ENCODE measurements around the gene LRRC55. TPM values are rescaled to one million over a fixed set of nuclear protein-coding genes. Genes with fewer than 3 reads are reported as not detected.

The LRRC55 gene
- polyA plus RNA-seq, 1 of the 3 experiments (the other 2 are of a cell fraction) = not detected

DNA sequence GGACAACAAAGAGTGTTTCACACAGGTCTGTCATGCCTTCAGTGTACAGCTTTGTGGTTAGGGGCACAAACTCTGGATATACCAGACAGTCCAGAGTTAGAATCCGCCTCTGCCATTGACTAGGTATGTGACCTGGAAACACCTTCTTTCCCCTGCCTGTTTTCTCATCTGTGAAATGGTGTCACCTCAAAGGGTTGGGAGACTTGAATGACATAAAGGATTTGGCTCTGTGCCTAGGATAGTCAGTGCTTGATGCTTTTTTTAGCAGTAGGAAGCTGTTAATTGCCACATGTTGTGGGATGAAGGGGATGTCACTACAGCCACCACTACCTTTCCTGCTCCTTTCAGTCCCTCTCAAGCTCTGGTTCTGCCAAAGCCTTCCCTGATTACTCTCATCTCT, 17.4 kb upstream of the LRRC55 start:
- 50% methylated on average over 1 of the region's 1 CpG for WGBS (ENCODE audit: low lambda C conversion rate)
- no peaks in the 10 kb centered on the region for H4K20me1 ChIP-seq (ENCODE audit: insufficient read depth)
- POLR2A ChIA-PET = no interaction called here
- H3K9ac ChIP-seq = no peak overlapping the region
- CTCF ChIA-PET = interaction anchor here (1.2 to 1.3 kb wide), 3 partner anchors 9 to 85 kb away, joined by 3 to 5 read pairs (median 3); no protein-coding TSS in a partner anchor
- H3K27me3 ChIP-seq (ENCODE audit: insufficient read depth) = no peaks in the 10 kb centered on the region
- no peaks in the 10 kb centered on the region for H3F3A ChIP-seq (replicated peaks; ENCODE audit: insufficient read depth)
- no peaks in the 10 kb centered on the region for H3K9me3 ChIP-seq
- no peaks in the 10 kb centered on the region for H3K79me2 ChIP-seq (ENCODE audit: insufficient read depth)
- no peak overlapping the region for H3K4me2 ChIP-seq
- TF ChIP-seq USF2 (IDR thresholded peaks at IDR 0.05; ENCODE audit: borderline replicate concordance, low read depth, low read length) (no peak), RCOR1 (IDR thresholded peaks at IDR 0.05; ENCODE audit: low read length) (no peak), RXRA (IDR thresholded peaks at IDR 0.05; ENCODE audit: borderline replicate concordance, low read depth) (no peak), GABPA (IDR thresholded peaks at IDR 0.05; ENCODE audit: low read depth) (no peak), MEF2A (IDR thresholded peaks at IDR 0.05; ENCODE audit: borderline replicate concordance, low read depth) (no peak), RAD21 (IDR thresholded peaks at IDR 0.05; ENCODE audit: low read length) (no peak), GATA2 (CRISPR knock-in tag; IDR thresholded peaks at IDR 0.05) (no peak), FOXM1 (IDR thresholded peaks at IDR 0.05; ENCODE audit: low read depth) (no peak), USF1 (IDR thresholded peaks at IDR 0.05; ENCODE audit: borderline replicate concordance, low read depth) (no peak), ZBTB33 (IDR thresholded peaks at IDR 0.05; ENCODE audit: borderline replicate concordance, low read depth) (no peak), REST (IDR thresholded peaks at IDR 0.05; ENCODE audit: low read depth, low read length) (no peak), JUND (IDR thresholded peaks at IDR 0.05) (no peak), TEAD4 (IDR thresholded peaks at IDR 0.05; ENCODE audit: borderline replicate concordance, insufficient read depth) (no peak), EZH2phosphoT487 (IDR thresholded peaks at IDR 0.05; ENCODE audit: borderline replicate concordance, low read depth) (no peak), YY1 (IDR thresholded peaks at IDR 0.05; ENCODE audit: low read depth) (no peak)
- TF ChIP-seq, protein P1, sequence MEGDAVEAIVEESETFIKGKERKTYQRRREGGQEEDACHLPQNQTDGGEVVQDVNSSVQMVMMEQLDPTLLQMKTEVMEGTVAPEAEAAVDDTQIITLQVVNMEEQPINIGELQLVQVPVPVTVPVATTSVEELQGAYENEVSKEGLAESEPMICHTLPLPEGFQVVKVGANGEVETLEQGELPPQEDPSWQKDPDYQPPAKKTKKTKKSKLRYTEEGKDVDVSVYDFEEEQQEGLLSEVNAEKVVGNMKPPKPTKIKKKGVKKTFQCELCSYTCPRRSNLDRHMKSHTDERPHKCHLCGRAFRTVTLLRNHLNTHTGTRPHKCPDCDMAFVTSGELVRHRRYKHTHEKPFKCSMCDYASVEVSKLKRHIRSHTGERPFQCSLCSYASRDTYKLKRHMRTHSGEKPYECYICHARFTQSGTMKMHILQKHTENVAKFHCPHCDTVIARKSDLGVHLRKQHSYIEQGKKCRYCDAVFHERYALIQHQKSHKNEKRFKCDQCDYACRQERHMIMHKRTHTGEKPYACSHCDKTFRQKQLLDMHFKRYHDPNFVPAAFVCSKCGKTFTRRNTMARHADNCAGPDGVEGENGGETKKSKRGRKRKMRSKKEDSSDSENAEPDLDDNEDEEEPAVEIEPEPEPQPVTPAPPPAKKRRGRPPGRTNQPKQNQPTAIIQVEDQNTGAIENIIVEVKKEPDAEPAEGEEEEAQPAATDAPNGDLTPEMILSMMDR (IDR thresholded peaks at IDR 0.05) = no peak
- TF ChIP-seq, protein P2, sequence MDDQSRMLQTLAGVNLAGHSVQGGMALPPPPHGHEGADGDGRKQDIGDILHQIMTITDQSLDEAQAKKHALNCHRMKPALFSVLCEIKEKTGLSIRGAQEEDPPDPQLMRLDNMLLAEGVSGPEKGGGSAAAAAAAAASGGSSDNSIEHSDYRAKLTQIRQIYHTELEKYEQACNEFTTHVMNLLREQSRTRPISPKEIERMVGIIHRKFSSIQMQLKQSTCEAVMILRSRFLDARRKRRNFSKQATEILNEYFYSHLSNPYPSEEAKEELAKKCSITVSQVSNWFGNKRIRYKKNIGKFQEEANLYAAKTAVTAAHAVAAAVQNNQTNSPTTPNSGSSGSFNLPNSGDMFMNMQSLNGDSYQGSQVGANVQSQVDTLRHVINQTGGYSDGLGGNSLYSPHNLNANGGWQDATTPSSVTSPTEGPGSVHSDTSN (IDR thresholded peaks at IDR 0.05) = no peak
- TF ChIP-seq, protein P3, sequence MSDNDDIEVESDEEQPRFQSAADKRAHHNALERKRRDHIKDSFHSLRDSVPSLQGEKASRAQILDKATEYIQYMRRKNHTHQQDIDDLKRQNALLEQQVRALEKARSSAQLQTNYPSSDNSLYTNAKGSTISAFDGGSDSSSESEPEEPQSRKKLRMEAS (IDR thresholded peaks at IDR 0.05; ENCODE audit: low read depth) = no peak
- H2AFZ ChIP-seq (ENCODE audit: low read depth) = no peak overlapping the region
- H3K36me3 ChIP-seq (replicated peaks in 1 of 2; ENCODE audit: control insufficient read depth in 1 of 2, insufficient read depth in 2 of 2, low read length in 1 of 2) = no peaks in the 10 kb centered on the region
- peaks cover 0 to 8% of the 10 kb centered on the region in 2 experiments; a peak in 2 of 4 replicates for H3K4me1 ChIP-seq (ENCODE audit: control insufficient read depth in 1 of 2, insufficient read depth in 2 of 2, low read depth in 1 of 2, low read length in 1 of 2)
- H3K27ac ChIP-seq (ENCODE audit: low read depth in 2 of 2, low read length in 1 of 2) = peak overlapping the region in 1 of 2 experiments; percentile 29; a peak in 1 of 4 replicates
- H3K9me2 ChIP-seq = no peaks in the 10 kb centered on the region
- no peak for DNase-seq
- H3K4me3 ChIP-seq (ENCODE audit: low read depth in 2 of 2, low read length in 1 of 2) = no peak overlapping the region

Data from SK-N-SH (cell line).